ENCODE data around the gene NOSTRIN.
"Not testable (repeated sequence)": the region's sequence is repeated elsewhere in the genome, so short reads cannot be mapped to it uniquely, and the experiment has no call there.

Gene NOSTRIN

GRCh38 chr2:168781191-168781817, 21.1 kb upstream of the NOSTRIN start:
- no peak for DNase-seq (ENCODE audit: extremely low read depth, low read depth)
- TF ChIP-seq CTCF (IDR thresholded peaks at IDR 0.05; ENCODE audit: low read depth, low read length), result no peak

- TF ChIP-seq CTCF (IDR thresholded peaks at IDR 0.05; ENCODE audit: low read depth, low read length), result no peak
- DNase-seq (ENCODE audit: extremely low read depth, low read depth), result no peak
Measured at GRCh38 chr2:168782271-168782670, 20.2 kb upstream of the NOSTRIN start.

- TF ChIP-seq CTCF (IDR thresholded peaks at IDR 0.05; ENCODE audit: low read depth, low read length), result no peak
- no peak for DNase-seq (ENCODE audit: extremely low read depth, low read depth)
Measured at GRCh38 chr2:168784993-168785392, 17.4 kb upstream of the NOSTRIN start.

GRCh38 chr2:168787098-168787781, 15.2 kb upstream of the NOSTRIN start:
- DNase-seq (ENCODE audit: extremely low read depth, low read depth), result no peak
- no peak for TF ChIP-seq CTCF (IDR thresholded peaks at IDR 0.05; ENCODE audit: low read depth, low read length)

GRCh38 chr2:168787782-168788376, 14.6 kb upstream of the NOSTRIN start:
- no peak for TF ChIP-seq CTCF (IDR thresholded peaks at IDR 0.05; ENCODE audit: low read depth, low read length)
- no peak for DNase-seq (ENCODE audit: extremely low read depth, low read depth)

GRCh38 chr2:168789776-168790175, 12.7 kb upstream of the NOSTRIN start:
- no peak for DNase-seq (ENCODE audit: extremely low read depth, low read depth)
- TF ChIP-seq CTCF (IDR thresholded peaks at IDR 0.05; ENCODE audit: low read depth, low read length), result no peak

GRCh38 chr2:168790226-168790902, 12.1 kb upstream of the NOSTRIN start:
- no peak for DNase-seq (ENCODE audit: extremely low read depth, low read depth)
- TF ChIP-seq CTCF (IDR thresholded peaks at IDR 0.05; ENCODE audit: low read depth, low read length), result no peak

- not testable (repeated sequence) for DNase-seq (ENCODE audit: extremely low read depth, low read depth)
Measured at GRCh38 chr2:168791140-168791539, 11.3 kb upstream of the NOSTRIN start.

Data from AG09319 (cell line).